GM19438 (cell line): ENCODE measurements around the gene SHTN1.

Experiments used
- ATAC-seq: cut with Tn5 transposase; IDR thresholded peaks from one replicate; pipeline ENCODE4 v1.9.1; 2021; ENCODE audit warnings: low read depth; ENCODE audit not compliant: unreplicated experiment

SHTN1 gene

GRCh38 chr10:116919164-116919563 is 85.8 kb downstream of the SHTN1 start:
- no peak for ATAC-seq

GRCh38 chr10:116918583-116918982 is 86.4 kb downstream of the SHTN1 start:
- no peak for ATAC-seq

GRCh38 chr10:116917481-116917880 is 87.5 kb downstream of the SHTN1 start:
- ATAC-seq: no peak

GRCh38 chr10:116915340-116915739 is 89.6 kb downstream of the SHTN1 start:
- ATAC-seq: no peak

- no peak for ATAC-seq
Observed at GRCh38 chr10:116913695-116914094, 91.3 kb downstream of the SHTN1 start.

GRCh38 chr10:116912162-116912561 is 92.8 kb downstream of the SHTN1 start:
- no peak for ATAC-seq

- no peak for ATAC-seq
Observed at GRCh38 chr10:116910910-116911309, 94.1 kb downstream of the SHTN1 start.

- ATAC-seq: no peak
Observed at GRCh38 chr10:116909307-116909706, 95.7 kb downstream of the SHTN1 start.

- no peak for ATAC-seq
Observed at GRCh38 chr10:116907245-116907987, 97.6 kb downstream of the SHTN1 start.

GRCh38 chr10:116905845-116906210 is 99.2 kb downstream of the SHTN1 start:
- ATAC-seq: no peak

- ATAC-seq: no peak
Observed at GRCh38 chr10:116899626-116900025, 105.4 kb downstream of the SHTN1 start.

GRCh38 chr10:116893686-116894037 is 111.3 kb downstream of the SHTN1 start:
- ATAC-seq: no peak

- no peak for ATAC-seq
Observed at GRCh38 chr10:116892907-116893685, 111.9 kb downstream of the SHTN1 start.

- no peak for ATAC-seq
Observed at GRCh38 chr10:116891208-116891607, 113.8 kb downstream of the SHTN1 start.

GRCh38 chr10:116889066-116889465 is 115.9 kb downstream of the SHTN1 start:
- ATAC-seq: no peak

GRCh38 chr10:116888380-116889055 is 116.5 kb downstream of the SHTN1 start:
- ATAC-seq: no peak

GRCh38 chr10:116886772-116887171 is 118.2 kb downstream of the SHTN1 start:
- ATAC-seq: no peak

GRCh38 chr10:116882639-116883038 is 122.3 kb downstream of the SHTN1 start:
- ATAC-seq: no peak

GRCh38 chr10:116880716-116881482 is 124.1 kb downstream of the SHTN1 start:
- no peak for ATAC-seq

- ATAC-seq: no peak
Observed at GRCh38 chr10:116879817-116880216, 125.2 kb downstream of the SHTN1 start.

- ATAC-seq: no peak
Observed at GRCh38 chr10:116878123-116878522, 126.9 kb downstream of the SHTN1 start.
